HepG2 (cell line): ENCODE results near the gene ROMO1. TPM values are rescaled to one million over a fixed set of nuclear protein-coding genes. Genes with fewer than 3 reads are reported as not detected.
"Not testable (repeated sequence)": the region's sequence is repeated elsewhere in the genome, so short reads cannot be mapped to it uniquely, and the experiment has no call there.

Source experiments
- ATAC-seq: fragments of 200-7000 bp; cut with Tn5 transposase; 3 replicates; pipeline ENCODE4 v1.9.1; 2020; ENCODE audit warnings: mild to moderate bottlenecking, moderate library complexity
- BruUV-seq: library from RNA; stranded (reverse); fragments of 400-500 nt; replicated peaks from 2 replicates; lab custom pipeline; 2021; lab: Mats Ljungman, UMichigan
- CTCF ChIA-PET: fragments of 300-600 bp; formaldehyde crosslinking; extraction: SDS; loops from one replicate; lab custom pipeline; 2021; ENCODE audit warnings: low total read pairs, inconsistent platforms, low intra/inter-chr PET ratio; lab: Yijun Ruan, JAX
- POLR2A ChIA-PET: fragments of 350-600 bp; sonication (Branson Sonifier 250); formaldehyde crosslinking; loops from one replicate; lab custom pipeline; 2020; ENCODE audit warnings: antibody characterized with exemption, inconsistent platforms; lab: Yijun Ruan, JAX
- DNase-seq: peaks from one replicate; pipeline ENCODE4 v3.0.0-alpha.2; 2015; ENCODE audit warnings: low spot score
- FAIRE-seq: peaks from 3 replicates; lab custom pipeline; 2011; peaks lifted over from hg19 to GRCh38; lab: Jason Lieb, UNC
- H2AFZ ChIP-seq: one replicate; pipeline ENCODE4 v1.6.1; 2011; ENCODE audit warnings: low read length, inconsistent platforms
- H3K27ac ChIP-seq: fragments of 300-600 bp; 3 replicates; pipeline ENCODE4 v1.8.0; 2011; ENCODE audit warnings: mixed run types, mild to moderate bottlenecking, mixed read lengths, low read length, inconsistent platforms; ENCODE audit not compliant: insufficient read depth; ENCODE audit errors: extremely low read length
- H3K27me3 ChIP-seq, 2 experiments: fragments of 200-600 bp in 1 of 2; 2 replicates in 1 of 2; 3 replicates in 1 of 2; pipeline versions ENCODE4 v1.6.0 to v1.8.0; 2011; ENCODE audit warnings: low read length in 2 of 2, mild to moderate bottlenecking in 2 of 2, moderate library complexity in 2 of 2, inconsistent platforms in 1 of 2; ENCODE audit not compliant: insufficient read depth in 2 of 2, control insufficient read depth in 1 of 2
- H3K36me3 ChIP-seq, 2 experiments: fragments of 200-600 bp in 1 of 2; replicated peaks in 1 of 2; 2 replicates in 1 of 2; 3 replicates in 1 of 2; pipeline versions ENCODE4 v1.5.1 to v1.8.0; 2011; ENCODE audit warnings: low read length in 2 of 2, inconsistent platforms in 1 of 2; ENCODE audit not compliant: insufficient read depth in 2 of 2, control insufficient read depth in 1 of 2
- H3K4me1 ChIP-seq: 2 replicates; pipeline ENCODE4 v1.5.1; 2012; ENCODE audit warnings: low read length, inconsistent platforms; ENCODE audit not compliant: insufficient read depth
- H3K4me2 ChIP-seq: 2 replicates; pipeline ENCODE4 v1.6.0; 2011; ENCODE audit warnings: low read depth, low read length, inconsistent platforms
- H3K4me3 ChIP-seq, 3 experiments: fragments of 200-600 bp in 1 of 3; sonication (generic), shearing (Covaris generic) in 1 of 3; replicated peaks in 1 of 3; 2 replicates each; pipeline ENCODE4 v1.5.1; 2011 to 2016; ENCODE audit warnings: low read length in 3 of 3, inconsistent platforms in 2 of 3, low read depth in 2 of 3, mild to moderate bottlenecking in 2 of 3, control low read depth in 1 of 3, mixed read lengths in 1 of 3; ENCODE audit not compliant: insufficient read depth in 1 of 3
- H3K79me2 ChIP-seq: one replicate; pipeline ENCODE4 v1.6.1; 2011; ENCODE audit warnings: low read length, inconsistent platforms; ENCODE audit not compliant: insufficient read depth
- H3K9ac ChIP-seq: 2 replicates; pipeline ENCODE4 v1.6.0; 2011; ENCODE audit warnings: mild to moderate bottlenecking, low read depth, low read length, inconsistent platforms; ENCODE audit not compliant: insufficient read depth
- H3K9me3 ChIP-seq: 2 replicates; pipeline ENCODE4 v1.5.1; 2012; ENCODE audit warnings: mild to moderate bottlenecking, low read length
- H4K20me1 ChIP-seq: 2 replicates; pipeline ENCODE4 v1.6.0; 2011; ENCODE audit warnings: inconsistent platforms, mild to moderate bottlenecking, low read length, moderate library complexity; ENCODE audit not compliant: insufficient read depth
- CCDC6 ChIP-seq: sonication (generic); formaldehyde crosslinking; IDR thresholded peaks from 2 replicates; pipeline ENCODE4 v1.8.1; 2022; ENCODE audit warnings: mild to moderate bottlenecking, missing genetic modification reagents, moderate library complexity
- EP300 ChIP-seq, 3 experiments: sonication (generic) in 1 of 3; formaldehyde crosslinking in 1 of 3; IDR thresholded peaks; 2 replicates each; pipeline versions ENCODE4 v1.5.1 to v1.6.1; 2011 to 2020; ENCODE audit warnings: low read depth in 2 of 3, low read length in 2 of 3, borderline replicate concordance in 1 of 3, improper control_type of control experiment in 1 of 3, mild to moderate bottlenecking in 1 of 3, missing genetic modification reagents in 1 of 3, moderate library complexity in 1 of 3
- FOXO1 ChIP-seq: sonication (generic); formaldehyde crosslinking; IDR thresholded peaks from 2 replicates; pipeline ENCODE4 v1.4.0; 2020; ENCODE audit warnings: missing genetic modification reagents
- KLF6 ChIP-seq: IDR thresholded peaks from 2 replicates; pipeline ENCODE4 v1.8.0; 2016; ENCODE audit warnings: missing biosample characterization, missing genetic modification reagents
- NR2F1 ChIP-seq, 2 experiments: fragments of 450-650 bp in 1 of 2; formaldehyde crosslinking in 1 of 2; IDR thresholded peaks; 2 replicates each; pipeline versions ENCODE4 v1.5.0 to v1.6.1; 2016 to 2020; ENCODE audit warnings: mild to moderate bottlenecking in 1 of 2, missing compliant biosample characterization in 1 of 2, missing genetic modification reagents in 1 of 2, moderate library complexity in 1 of 2
- PHF8 ChIP-seq: sonication (generic); formaldehyde crosslinking; IDR thresholded peaks from 2 replicates; pipeline ENCODE4 v1.5.0; 2020; ENCODE audit warnings: missing genetic modification reagents
- POLR2A ChIP-seq, 2 experiments: IDR thresholded peaks; 2 replicates each; pipeline ENCODE4 v1.6.1; 2011; ENCODE audit warnings: low read depth in 2 of 2, low read length in 2 of 2, mild to moderate bottlenecking in 1 of 2, moderate library complexity in 1 of 2; ENCODE audit not compliant: insufficient read depth in 1 of 2
- POLR2G ChIP-seq: fragments of 200-400 bp; formaldehyde crosslinking; IDR thresholded peaks from 2 replicates; pipeline ENCODE4 v1.6.1; 2018; ENCODE audit warnings: mild to moderate bottlenecking, low read depth, low read length, moderate library complexity
- RBM22 ChIP-seq: fragments of 200-400 bp; formaldehyde crosslinking; optimal IDR thresholded peaks from 2 replicates; pipeline ENCODE3; 2017; ENCODE audit warnings: mild to moderate bottlenecking, low read length, moderate library complexity
- THAP11 ChIP-seq: IDR thresholded peaks from 2 replicates; pipeline ENCODE4 v1.6.1; 2016; ENCODE audit warnings: missing biosample characterization, missing genetic modification reagents
- THYN1 ChIP-seq: sonication (generic); formaldehyde crosslinking; IDR thresholded peaks from 2 replicates; pipeline ENCODE4 v1.8.1; 2023; ENCODE audit warnings: low read depth, mild to moderate bottlenecking, moderate library complexity, missing genetic modification reagents, borderline replicate concordance
- ZBTB38 ChIP-seq: sonication (generic); formaldehyde crosslinking; IDR thresholded peaks from 2 replicates; pipeline ENCODE4 v1.5.1; 2020; ENCODE audit warnings: mild to moderate bottlenecking, missing genetic modification reagents
- ZMYM3 ChIP-seq: sonication (generic); formaldehyde crosslinking; IDR thresholded peaks from 2 replicates; pipeline ENCODE4 v1.5.1; 2020; ENCODE audit warnings: mild to moderate bottlenecking, missing genetic modification reagents
- ZNF563 ChIP-seq: sonication (generic); formaldehyde crosslinking; IDR thresholded peaks from 2 replicates; pipeline ENCODE4 v1.8.0; 2022; ENCODE audit warnings: mild to moderate bottlenecking, moderate library complexity, missing genetic modification reagents
- WGBS: methylation state at CpG from one replicate; pipeline ENCODE4 v1.1.6; 2017; ENCODE audit warnings: low lambda C conversion rate; 5-methylcytosine and 5-hydroxymethylcytosine counted together
- in situ Hi-C: cut with HindIII; loops from 2 replicates; pipeline ENCODE4 v1.10.0; 2017; ENCODE audit warnings: low pct_unique_long_range_greater_than_20kb; ENCODE audit not compliant: extremely low pct_ligation_motif_present
- intact Hi-C: fragments of 100-400 bp; cut with micrococcal nuclease; formaldehyde crosslinking; loops from one replicate; pipeline ENCODE4 v1.10.0; 2022; ENCODE audit not compliant: unreplicated experiment
- polyA plus RNA-seq, 8 experiments: library from polyadenylated mRNA; depleted of rRNA in 3 of 8; stranded (reverse) in 7 of 8; unstranded in 1 of 8; fragments of >200 nt; fragmentation: Illumina TruSeq in 4 of 8; extraction: Trizol in 4 of 8; gene quantifications; 2 replicates each; pipeline versions ENCODE4 v1.2.1 to v1.2.3, GENCODE V29; 2011 to 2016; ENCODE audit warnings: low read depth in 4 of 8, missing spikeins in 1 of 8, mixed read lengths in 1 of 8; ENCODE audit not compliant: insufficient read depth in 1 of 8
- total RNA-seq, 5 experiments: library from RNA; depleted of rRNA; stranded (reverse); fragments of >200 nt; fragmentation: Illumina TruSeq; extraction: Trizol; gene quantifications; 2 replicates each; pipeline ENCODE4 v1.2.3, GENCODE V29; 2016; ENCODE audit warnings: low read depth in 1 of 5
- TF ChIP-seq, protein P1 (sequence below): sonication (generic); formaldehyde crosslinking; IDR thresholded peaks from 2 replicates; pipeline ENCODE4 v1.8.0; 2022; ENCODE audit warnings: missing genetic modification reagents, mild to moderate bottlenecking, borderline replicate concordance

The ROMO1 gene
- total and polyA plus RNA-seq, 2 of the 13 experiments (the other 11 are each of a cell fraction or from before 2014, with no cell fraction given): 636 to 755 TPM

- H3K4me1 ChIP-seq; H3K27ac ChIP-seq; H3K4me2 ChIP-seq; ATAC-seq; intact Hi-C loops; DNase-seq; FAIRE-seq; BruUV-seq; in situ Hi-C loops; CTCF ChIA-PET; H3K4me3 ChIP-seq; H3K9ac ChIP-seq; H3K27me3 ChIP-seq; H3K9me3 ChIP-seq; H2AFZ ChIP-seq; TF ChIP-seq EP300 (IDR thresholded peaks at IDR 0.05; ENCODE audit: low read depth in 2 of 2, low read length in 2 of 2): not testable (repeated sequence)
- WGBS: 96% methylated on average over 11 of the region's 11 CpGs
- POLR2A ChIA-PET: interaction anchor here (1.5 to 23.6 kb wide), 3 partner anchors 20 to 89 kb away, joined by 4 to 319 read pairs (median 17); partner anchors contain the start of gene RBM39
- peaks cover 84% of the 10 kb centered on the region for H4K20me1 ChIP-seq
- peaks cover 29 to 80% of the 10 kb centered on the region in 2 experiments for H3K36me3 ChIP-seq
- H3K79me2 ChIP-seq: peaks cover 36% of the 10 kb centered on the region
- TF ChIP-seq PHF8: 0 out of 2 replicates have a peak, but pooled peaks have one; percentile 15
- 0 out of 2 replicates have a peak, but pooled peaks have one; percentile 27 for TF ChIP-seq ZNF563 (CRISPR knock-in tag)
- TF ChIP-seq FOXO1 (CRISPR knock-in tag): 0 out of 2 replicates have a peak, but pooled peaks have one; percentile 37
- TF ChIP-seq ZMYM3 (CRISPR knock-in tag): peak; percentile 16; the same call in 1 of the 2 replicates
- 0 out of 2 replicates have a peak, but pooled peaks have one; percentile 0 for TF ChIP-seq THYN1 (CRISPR knock-in tag)
- 0 out of 2 replicates have a peak, but pooled peaks have one; percentile 8 for TF ChIP-seq THAP11 (CRISPR knock-in tag)
- TF ChIP-seq, protein P1, sequence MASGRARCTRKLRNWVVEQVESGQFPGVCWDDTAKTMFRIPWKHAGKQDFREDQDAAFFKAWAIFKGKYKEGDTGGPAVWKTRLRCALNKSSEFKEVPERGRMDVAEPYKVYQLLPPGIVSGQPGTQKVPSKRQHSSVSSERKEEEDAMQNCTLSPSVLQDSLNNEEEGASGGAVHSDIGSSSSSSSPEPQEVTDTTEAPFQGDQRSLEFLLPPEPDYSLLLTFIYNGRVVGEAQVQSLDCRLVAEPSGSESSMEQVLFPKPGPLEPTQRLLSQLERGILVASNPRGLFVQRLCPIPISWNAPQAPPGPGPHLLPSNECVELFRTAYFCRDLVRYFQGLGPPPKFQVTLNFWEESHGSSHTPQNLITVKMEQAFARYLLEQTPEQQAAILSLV: 0 out of 2 replicates have a peak, but pooled peaks have one; percentile 14
- 0 out of 2 replicates have a peak, but pooled peaks have one; percentile 44 for TF ChIP-seq POLR2G
- TF ChIP-seq EP300 (CRISPR knock-in tag; IDR thresholded peaks at IDR 0.05; ENCODE audit: borderline replicate concordance): peak; percentile 28; the same call in 1 of the 2 replicates
- 0 out of 4 replicates have a peak, but pooled peaks of 1 of the 2 experiments have one; percentile 15 for TF ChIP-seq NR2F1 (CRISPR knock-in tag; IDR thresholded peaks at IDR 0.05)
- peak; percentile 46; the same call in 1 of the 2 replicates for TF ChIP-seq ZBTB38 (CRISPR knock-in tag)
- peak in 1 of 2 experiments; percentile 35; a peak in 1 of 4 replicates for TF ChIP-seq POLR2A (IDR thresholded peaks at IDR 0.05; ENCODE audit: insufficient read depth in 1 of 2, low read depth in 2 of 2, low read length in 2 of 2)
- TF ChIP-seq KLF6 (CRISPR knock-in tag): 0 out of 2 replicates have a peak, but pooled peaks have one; percentile 33
- 0 out of 2 replicates have a peak, but pooled peaks have one; percentile 34 for TF ChIP-seq CCDC6 (CRISPR knock-in tag)
- TF ChIP-seq RBM22: peak; percentile 96
Observed at GRCh38 chr20:35705894-35706293, 6.7 kb downstream of the ROMO1 start.
